ENCODE results near the gene DYSF.

Gene DYSF

DNA sequence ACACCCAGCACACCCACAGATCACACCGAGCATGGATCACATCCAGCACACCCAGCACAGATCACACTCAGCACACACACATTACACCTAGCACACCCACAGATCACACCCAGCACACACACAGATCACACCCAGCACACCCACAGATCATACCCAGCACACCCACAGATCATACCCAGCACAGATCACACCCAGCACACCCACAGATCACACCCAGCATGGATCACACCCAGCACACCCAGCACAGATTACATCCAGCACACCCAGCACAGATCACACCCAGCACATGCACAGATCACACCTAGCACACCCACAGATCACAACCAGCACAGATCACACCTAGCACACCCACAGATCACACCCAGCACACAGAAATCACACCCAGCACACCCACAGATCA lies 118.6 kb downstream of the DYSF start:
- CTCF ChIA-PET, result no interaction called here
- H3K4me3 ChIP-seq (ENCODE audit: low read depth, low read length), result no peak overlapping the region
- H3K27ac ChIP-seq (ENCODE audit: extremely low read depth, low read depth, low read length), result no peak overlapping the region
- POLR2A ChIA-PET, result no interaction called here
- TF ChIP-seq ZNF112 (tag by site-specific recombination; IDR thresholded peaks at IDR 0.05) (no peak), ZNF23 (tag by site-specific recombination; IDR thresholded peaks at IDR 0.05; ENCODE audit: borderline replicate concordance) (no peak), HOXD13 (CRISPR knock-in tag; IDR thresholded peaks at IDR 0.05; ENCODE audit: borderline replicate concordance) (no peak), ZNF701 (tag by site-specific recombination; IDR thresholded peaks at IDR 0.05) (no peak), ZNF510 (tag by site-specific recombination; IDR thresholded peaks at IDR 0.05; ENCODE audit: insufficient replicate concordance) (no peak), EGR2 (tag by site-specific recombination; IDR thresholded peaks at IDR 0.05; ENCODE audit: low read depth) (peak; percentile 25; the same call in 1 of the 2 replicates), HOXC10 (CRISPR knock-in tag; IDR thresholded peaks at IDR 0.05) (no peak), KLF9 (tag by site-specific recombination; IDR thresholded peaks at IDR 0.05; ENCODE audit: low read depth) (no peak), ZFHX2 (tag by site-specific recombination; conservative IDR thresholded peaks at IDR 0.05) (0 out of 2 replicates have a peak, but pooled peaks have one; percentile 8), SP7 (tag by site-specific recombination; IDR thresholded peaks at IDR 0.05) (no peak), ZNF707 (tag by site-specific recombination; IDR thresholded peaks at IDR 0.05) (no peak)
- TF ChIP-seq, protein P1, sequence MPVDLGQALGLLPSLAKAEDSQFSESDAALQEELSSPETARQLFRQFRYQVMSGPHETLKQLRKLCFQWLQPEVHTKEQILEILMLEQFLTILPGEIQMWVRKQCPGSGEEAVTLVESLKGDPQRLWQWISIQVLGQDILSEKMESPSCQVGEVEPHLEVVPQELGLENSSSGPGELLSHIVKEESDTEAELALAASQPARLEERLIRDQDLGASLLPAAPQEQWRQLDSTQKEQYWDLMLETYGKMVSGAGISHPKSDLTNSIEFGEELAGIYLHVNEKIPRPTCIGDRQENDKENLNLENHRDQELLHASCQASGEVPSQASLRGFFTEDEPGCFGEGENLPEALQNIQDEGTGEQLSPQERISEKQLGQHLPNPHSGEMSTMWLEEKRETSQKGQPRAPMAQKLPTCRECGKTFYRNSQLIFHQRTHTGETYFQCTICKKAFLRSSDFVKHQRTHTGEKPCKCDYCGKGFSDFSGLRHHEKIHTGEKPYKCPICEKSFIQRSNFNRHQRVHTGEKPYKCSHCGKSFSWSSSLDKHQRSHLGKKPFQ (tag by site-specific recombination; IDR thresholded peaks at IDR 0.05), result peak; percentile 96
- TF ChIP-seq, protein P2, sequence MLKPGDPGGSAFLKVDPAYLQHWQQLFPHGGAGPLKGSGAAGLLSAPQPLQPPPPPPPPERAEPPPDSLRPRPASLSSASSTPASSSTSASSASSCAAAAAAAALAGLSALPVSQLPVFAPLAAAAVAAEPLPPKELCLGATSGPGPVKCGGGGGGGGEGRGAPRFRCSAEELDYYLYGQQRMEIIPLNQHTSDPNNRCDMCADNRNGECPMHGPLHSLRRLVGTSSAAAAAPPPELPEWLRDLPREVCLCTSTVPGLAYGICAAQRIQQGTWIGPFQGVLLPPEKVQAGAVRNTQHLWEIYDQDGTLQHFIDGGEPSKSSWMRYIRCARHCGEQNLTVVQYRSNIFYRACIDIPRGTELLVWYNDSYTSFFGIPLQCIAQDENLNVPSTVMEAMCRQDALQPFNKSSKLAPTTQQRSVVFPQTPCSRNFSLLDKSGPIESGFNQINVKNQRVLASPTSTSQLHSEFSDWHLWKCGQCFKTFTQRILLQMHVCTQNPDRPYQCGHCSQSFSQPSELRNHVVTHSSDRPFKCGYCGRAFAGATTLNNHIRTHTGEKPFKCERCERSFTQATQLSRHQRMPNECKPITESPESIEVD (tag by site-specific recombination; IDR thresholded peaks at IDR 0.05), result no peak
- H3K4me1 ChIP-seq (ENCODE audit: control insufficient read depth, insufficient read depth, low read length), result no peaks in the 10 kb centered on the region
- no peaks in the 10 kb centered on the region for H3K36me3 ChIP-seq (ENCODE audit: control insufficient read depth in 2 of 2, insufficient read depth in 1 of 2, low read length in 2 of 2)
- no peaks in the 10 kb centered on the region for H3K9me3 ChIP-seq (ENCODE audit: control insufficient read depth, insufficient read depth, low read depth, low read length)

DNA sequence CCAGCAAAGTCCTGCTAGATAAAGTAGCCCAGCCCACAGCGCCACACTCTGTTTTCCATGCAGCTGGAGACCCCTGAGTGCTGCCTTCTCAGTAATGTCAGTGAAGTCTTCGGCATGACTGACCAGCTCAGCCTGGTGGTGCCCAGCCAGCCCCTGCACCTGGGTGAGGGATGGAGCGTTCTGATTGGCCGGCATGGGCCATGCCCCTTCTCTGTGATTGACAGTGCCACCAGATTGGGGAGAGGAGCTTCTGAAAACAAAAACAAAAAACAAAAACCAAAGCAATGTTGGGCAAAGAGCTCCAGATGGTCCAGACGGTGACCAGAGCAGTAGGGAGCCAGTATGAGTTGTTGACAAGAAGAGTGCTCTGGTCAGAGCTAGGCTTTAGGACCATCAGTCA lies 122.6 kb downstream of the DYSF start:
- Histone ChIP-seq H3K27ac (ENCODE audit: extremely low read depth, low read depth, low read length) (no peak overlapping the region), H3K36me3 (ENCODE audit: control insufficient read depth in 2 of 2, insufficient read depth in 1 of 2, low read length in 2 of 2) (no peaks in the 10 kb centered on the region), H3K9me3 (ENCODE audit: control insufficient read depth, insufficient read depth, low read depth, low read length) (no peaks in the 10 kb centered on the region), H3K4me3 (ENCODE audit: low read depth, low read length) (no peak overlapping the region), H3K4me1 (ENCODE audit: control insufficient read depth, insufficient read depth, low read length) (no peaks in the 10 kb centered on the region)
- POLR2A ChIA-PET, result no interaction called here
- TF ChIP-seq ZNF37A (tag by site-specific recombination; IDR thresholded peaks at IDR 0.05), result no peak
- TF ChIP-seq ZNF302 (tag by site-specific recombination; IDR thresholded peaks at IDR 0.05; ENCODE audit: low read depth), result no peak
- no peak for TF ChIP-seq ZNF501 (tag by site-specific recombination; IDR thresholded peaks at IDR 0.05)
- CTCF ChIA-PET, result interaction anchor here (1.1 kb wide), 1 partner anchor 11 kb away, joined by 5 read pairs; no protein-coding TSS in a partner anchor

DNA sequence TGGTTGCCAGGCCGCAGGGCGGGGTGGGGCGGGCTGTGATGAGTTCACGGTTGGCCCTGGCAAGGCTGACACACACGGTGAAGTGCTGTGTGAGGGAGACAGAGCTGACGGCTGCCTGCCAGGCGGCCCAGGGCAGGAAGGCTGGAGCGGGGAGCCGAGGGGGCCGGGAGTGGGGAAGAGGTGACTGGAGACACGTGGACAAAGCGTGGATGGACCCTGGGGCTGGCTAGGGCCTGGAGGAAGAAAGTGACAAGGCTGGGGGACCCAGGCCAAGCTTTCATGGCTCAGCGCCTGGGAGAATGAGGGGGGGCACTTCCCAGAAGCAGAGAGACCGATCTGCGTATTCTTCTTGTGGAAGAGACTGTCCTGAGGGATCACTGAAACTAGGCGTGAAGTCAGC lies 123.2 kb downstream of the DYSF start:
- POLR2A ChIA-PET, result no interaction called here
- Histone ChIP-seq H3K36me3 (ENCODE audit: control insufficient read depth in 2 of 2, insufficient read depth in 1 of 2, low read length in 2 of 2) (no peaks in the 10 kb centered on the region), H3K27ac (ENCODE audit: extremely low read depth, low read depth, low read length) (no peak overlapping the region), H3K9me3 (ENCODE audit: control insufficient read depth, insufficient read depth, low read depth, low read length) (no peaks in the 10 kb centered on the region), H3K4me3 (ENCODE audit: low read depth, low read length) (no peak overlapping the region), H3K4me1 (ENCODE audit: control insufficient read depth, insufficient read depth, low read length) (no peaks in the 10 kb centered on the region)
- CTCF ChIA-PET, result no interaction called here
- TF ChIP-seq ZNF19 (tag by site-specific recombination; IDR thresholded peaks at IDR 0.05; ENCODE audit: low read depth), result no peak

DNA sequence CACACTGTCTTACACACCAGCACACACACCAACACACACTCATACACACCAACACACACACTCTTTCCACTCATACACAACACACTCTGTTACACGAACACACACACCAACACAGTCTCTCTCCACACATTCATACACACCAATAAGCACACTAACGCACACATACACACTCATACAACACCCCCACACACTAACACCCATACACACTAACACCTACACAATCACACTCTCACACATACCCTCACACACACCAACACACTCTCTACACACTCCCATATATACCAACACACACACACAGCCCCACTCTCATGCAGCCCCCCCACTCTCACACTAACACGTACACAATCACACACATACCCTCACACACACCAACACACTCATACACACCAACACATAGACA lies 123.8 kb downstream of the DYSF start:
- Histone ChIP-seq H3K27ac (ENCODE audit: extremely low read depth, low read depth, low read length) (no peak overlapping the region), H3K9me3 (ENCODE audit: control insufficient read depth, insufficient read depth, low read depth, low read length) (no peaks in the 10 kb centered on the region), H3K4me1 (ENCODE audit: control insufficient read depth, insufficient read depth, low read length) (no peaks in the 10 kb centered on the region), H3K36me3 (ENCODE audit: control insufficient read depth in 2 of 2, insufficient read depth in 1 of 2, low read length in 2 of 2) (no peaks in the 10 kb centered on the region), H3K4me3 (ENCODE audit: low read depth, low read length) (no peak overlapping the region)
- POLR2A ChIA-PET, result no interaction called here
- CTCF ChIA-PET, result no interaction called here
- TF ChIP-seq ZNF433 (tag by site-specific recombination; IDR thresholded peaks at IDR 0.05; ENCODE audit: low read depth) (no peak), ZFHX2 (tag by site-specific recombination; conservative IDR thresholded peaks at IDR 0.05) (peak; percentile 51), ZNF747 (tag by site-specific recombination; IDR thresholded peaks at IDR 0.05) (no peak), ZNF626 (tag by site-specific recombination; IDR thresholded peaks at IDR 0.05) (no peak)
- TF ChIP-seq, protein P3, sequence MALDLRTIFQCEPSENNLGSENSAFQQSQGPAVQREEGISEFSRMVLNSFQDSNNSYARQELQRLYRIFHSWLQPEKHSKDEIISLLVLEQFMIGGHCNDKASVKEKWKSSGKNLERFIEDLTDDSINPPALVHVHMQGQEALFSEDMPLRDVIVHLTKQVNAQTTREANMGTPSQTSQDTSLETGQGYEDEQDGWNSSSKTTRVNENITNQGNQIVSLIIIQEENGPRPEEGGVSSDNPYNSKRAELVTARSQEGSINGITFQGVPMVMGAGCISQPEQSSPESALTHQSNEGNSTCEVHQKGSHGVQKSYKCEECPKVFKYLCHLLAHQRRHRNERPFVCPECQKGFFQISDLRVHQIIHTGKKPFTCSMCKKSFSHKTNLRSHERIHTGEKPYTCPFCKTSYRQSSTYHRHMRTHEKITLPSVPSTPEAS (tag by site-specific recombination; IDR thresholded peaks at IDR 0.05), result 0 out of 2 replicates have a peak, but pooled peaks have one; percentile 31
- TF ChIP-seq, protein P4, sequence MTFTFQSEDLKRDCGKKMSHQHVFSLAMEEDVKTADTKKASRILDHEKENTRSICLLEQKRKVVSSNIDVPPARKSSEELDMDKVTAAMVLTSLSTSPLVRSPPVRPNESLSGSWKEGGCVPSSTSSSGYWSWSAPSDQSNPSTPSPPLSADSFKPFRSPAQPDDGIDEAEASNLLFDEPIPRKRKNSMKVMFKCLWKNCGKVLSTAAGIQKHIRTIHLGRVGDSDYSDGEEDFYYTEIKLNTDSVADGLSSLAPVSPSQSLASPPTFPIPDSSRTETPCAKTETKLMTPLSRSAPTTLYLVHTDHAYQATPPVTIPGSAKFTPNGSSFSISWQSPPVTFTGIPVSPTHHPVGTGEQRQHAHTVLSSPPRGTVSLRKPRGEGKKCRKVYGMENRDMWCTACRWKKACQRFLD (tag by site-specific recombination; IDR thresholded peaks at IDR 0.05), result no peak
- TF ChIP-seq, protein P2 (tag by site-specific recombination; IDR thresholded peaks at IDR 0.05), result no peak

Data from HEK293 (cell line).